Measurements from ENCODE around the gene NFIA. TPM values are rescaled to one million over a fixed set of nuclear protein-coding genes. Genes with fewer than 3 reads are reported as not detected.
"Not testable (repeated sequence)": the region's sequence is repeated elsewhere in the genome, so short reads cannot be mapped to it uniquely, and the experiment has no call there.

Gene NFIA
- polyA plus RNA-seq, 12 donors = 29.6 to 378 (median 35.8) TPM

DNA sequence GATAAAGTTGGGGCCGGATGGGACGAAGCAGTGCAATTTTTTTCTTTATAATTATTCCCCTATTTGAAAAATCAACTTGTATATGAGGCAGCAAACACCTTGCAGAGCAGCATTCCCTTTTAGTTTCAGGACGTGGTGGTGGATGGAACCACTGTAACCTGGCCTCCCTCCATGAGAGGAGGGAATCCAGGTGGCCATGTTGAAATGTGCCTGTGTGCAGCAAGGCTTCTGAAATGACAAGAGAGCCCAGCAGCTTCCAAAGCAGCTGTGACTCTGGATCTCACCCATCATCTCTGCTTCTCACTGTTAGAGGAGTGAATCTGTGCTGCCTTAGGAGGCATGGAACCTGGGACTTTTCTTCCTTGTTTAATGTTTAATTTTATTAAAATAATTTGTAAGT, 42.3 kb downstream of the NFIA start:
- DNase-seq = peak; percentile 48

- peak; percentile 41 for DNase-seq
Observed at GRCh38 chr1:61125263-61125662, 42.9 kb downstream of the NFIA start.

DNA sequence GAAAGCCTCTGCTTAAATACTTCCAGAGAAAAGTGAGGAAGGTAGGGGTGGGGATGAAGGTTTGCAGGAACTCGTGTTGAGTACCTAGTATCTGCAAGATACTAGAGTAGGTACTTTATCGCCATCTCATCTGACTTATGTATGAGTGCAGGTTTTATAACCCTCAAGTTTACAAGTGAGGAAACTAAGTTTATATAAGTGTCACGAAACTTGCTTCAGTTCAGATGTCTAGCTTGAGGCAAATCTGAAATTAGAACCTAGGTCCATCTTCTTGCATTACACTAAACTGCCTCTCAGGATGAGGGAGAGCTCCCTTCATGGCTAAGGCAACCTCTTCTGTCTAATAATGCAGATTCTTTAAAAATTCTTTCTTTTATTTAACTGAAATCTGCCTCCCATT, 43.5 kb downstream of the NFIA start:
- DNase-seq = no peak

DNA sequence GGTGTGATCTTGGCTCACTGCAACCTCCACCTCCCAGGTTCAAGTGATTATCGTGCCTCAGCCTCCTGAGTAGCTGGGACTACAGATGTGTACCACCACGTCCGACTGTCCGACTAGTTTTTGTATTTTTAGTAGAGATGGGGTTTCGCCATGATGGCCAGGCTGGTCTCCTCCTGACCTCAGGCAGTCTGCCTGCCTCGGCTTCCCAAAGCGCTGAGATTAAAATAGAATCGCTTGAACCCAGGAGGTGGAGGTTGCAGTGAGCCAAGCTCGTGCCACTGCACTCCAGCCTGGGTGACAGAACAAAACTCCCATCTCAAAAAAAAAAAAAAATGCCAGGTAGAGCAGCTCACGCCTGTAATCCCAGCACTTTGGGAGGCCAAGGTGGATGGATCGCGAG, 44.5 kb downstream of the NFIA start:
- not testable (repeated sequence) for DNase-seq

- no peak for DNase-seq
Observed at GRCh38 chr1:61130338-61131000, 48.1 kb downstream of the NFIA start.

DNA sequence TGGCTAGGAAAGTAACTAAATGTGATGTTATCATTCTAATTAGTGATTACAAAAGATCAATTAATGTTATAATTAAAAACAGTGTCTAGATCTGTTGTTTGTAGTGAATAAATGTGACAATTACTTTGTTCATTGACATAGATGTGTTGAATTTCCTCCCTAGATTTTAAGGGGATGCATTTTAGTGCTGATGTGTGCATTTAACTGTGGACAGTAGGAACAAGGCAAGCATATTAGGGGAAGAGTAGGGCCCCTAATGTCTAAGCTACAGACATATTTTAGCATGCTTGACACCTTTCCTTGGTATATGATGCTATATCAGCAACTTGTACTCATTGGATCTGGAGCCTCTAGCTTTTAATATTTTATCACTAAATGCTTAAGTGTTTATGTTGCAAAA, 48.9 kb downstream of the NFIA start:
- DNase-seq = no peak

- DNase-seq = peak; percentile 74
Observed at GRCh38 chr1:61131716-61132115, 49.4 kb downstream of the NFIA start.

GRCh38 chr1:61132176-61132638, 49.8 kb downstream of the NFIA start:
- no peak for DNase-seq

DNA sequence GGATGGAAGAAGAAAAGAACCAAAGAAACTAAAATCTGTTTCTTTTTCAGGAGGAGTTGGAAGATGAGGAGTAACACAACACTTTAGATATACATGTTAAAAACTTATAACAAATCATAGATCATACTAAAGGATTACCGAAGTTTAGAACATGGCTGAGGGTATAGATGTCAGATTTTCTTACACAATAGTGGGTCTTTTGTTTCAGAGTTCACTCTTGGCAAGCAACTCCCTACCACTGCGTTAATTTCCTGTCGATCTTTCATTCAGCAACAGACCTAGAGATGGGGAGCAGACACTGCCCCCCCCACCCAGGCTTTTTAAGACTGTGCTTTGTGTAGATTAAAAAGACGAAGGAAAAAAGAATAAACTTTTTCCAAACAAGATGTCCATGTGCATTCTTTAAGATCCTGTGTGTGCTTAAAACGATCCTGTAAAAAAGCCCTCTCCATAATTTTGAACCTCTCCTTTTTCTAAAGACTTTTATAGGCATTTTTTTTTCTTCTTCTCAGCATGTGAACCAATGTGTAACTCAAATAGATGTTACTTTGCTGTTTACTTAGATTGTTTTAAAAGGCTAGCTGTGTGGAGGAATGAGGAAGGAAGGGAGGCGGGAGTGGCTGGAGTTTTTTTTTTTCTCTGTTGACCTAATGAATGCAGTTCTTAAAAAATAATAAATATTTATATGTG, 50.4 kb downstream of the NFIA start:
- peak; percentile 22 for DNase-seq

GRCh38 chr1:61133335-61134019, 51.1 kb downstream of the NFIA start:
- no peak for DNase-seq

- DNase-seq = no peak
Observed at GRCh38 chr1:61135291-61135690, 52.9 kb downstream of the NFIA start.

DNA sequence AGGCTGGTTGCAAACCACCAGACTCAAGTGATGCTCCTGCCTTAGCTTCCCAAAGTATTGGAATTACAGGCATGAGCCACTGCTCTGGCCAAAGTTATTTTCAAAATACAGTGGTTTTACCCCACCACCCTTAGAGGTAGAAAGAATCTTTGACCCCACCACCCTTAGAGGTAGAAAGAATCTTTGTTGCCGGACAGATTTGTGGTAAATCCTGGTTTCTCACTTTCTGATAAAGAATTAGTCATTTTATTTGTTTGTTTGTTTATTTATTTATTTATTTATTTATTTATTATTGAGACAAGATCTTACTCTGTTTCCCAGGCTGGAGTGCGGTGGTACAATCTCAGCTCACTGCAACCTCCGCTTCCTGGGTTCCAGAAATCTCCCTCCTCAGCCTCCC, 55.9 kb downstream of the NFIA start:
- no peak for DNase-seq

DNA sequence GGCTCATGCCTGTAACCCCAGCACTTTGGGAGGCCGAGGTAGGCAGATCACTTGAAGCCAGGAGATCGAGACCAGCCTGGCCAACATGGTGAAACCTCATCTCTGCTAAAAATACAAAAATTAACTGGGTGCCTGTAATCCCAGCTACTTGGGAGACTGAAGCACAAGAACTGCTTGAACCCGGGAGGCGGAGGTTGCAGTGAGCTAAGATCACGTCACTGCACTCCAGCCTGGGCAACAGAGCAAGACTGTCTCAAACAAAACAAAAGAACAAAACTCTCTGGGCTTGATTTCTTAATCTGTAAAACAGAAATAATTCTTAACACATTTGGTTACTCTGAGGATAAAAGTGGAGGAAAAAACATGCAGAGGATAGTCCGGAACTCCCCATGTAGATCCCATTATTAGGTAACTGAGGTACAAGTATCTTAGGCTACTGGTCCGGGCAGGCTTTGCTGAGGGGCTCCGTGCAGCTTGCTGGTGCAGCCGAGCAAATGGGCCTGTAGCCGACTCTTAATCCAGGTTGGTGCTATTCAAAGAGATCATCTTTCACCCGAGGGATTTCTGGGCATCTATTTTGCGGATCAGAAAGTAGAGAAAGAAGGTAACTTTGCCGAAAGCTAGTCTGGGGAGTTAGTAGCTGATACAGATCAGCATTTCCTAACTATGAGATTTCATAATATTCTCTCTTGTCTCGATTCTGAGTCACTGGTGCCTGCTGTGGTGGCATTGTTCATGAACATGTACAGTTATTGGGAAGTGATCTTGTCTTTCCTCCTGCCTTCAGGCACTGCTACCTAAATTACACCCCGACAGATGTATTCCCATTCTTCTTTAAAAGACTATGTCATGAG, 56.8 kb downstream of the NFIA start:
- no peak for DNase-seq

GRCh38 chr1:61139775-61140549, 57.6 kb downstream of the NFIA start:
- no peak for DNase-seq

GRCh38 chr1:61140778-61141177, 58.4 kb downstream of the NFIA start:
- no peak for DNase-seq

- DNase-seq = peak; percentile 31
Observed at GRCh38 chr1:61141288-61142042, 59.1 kb downstream of the NFIA start.

DNA sequence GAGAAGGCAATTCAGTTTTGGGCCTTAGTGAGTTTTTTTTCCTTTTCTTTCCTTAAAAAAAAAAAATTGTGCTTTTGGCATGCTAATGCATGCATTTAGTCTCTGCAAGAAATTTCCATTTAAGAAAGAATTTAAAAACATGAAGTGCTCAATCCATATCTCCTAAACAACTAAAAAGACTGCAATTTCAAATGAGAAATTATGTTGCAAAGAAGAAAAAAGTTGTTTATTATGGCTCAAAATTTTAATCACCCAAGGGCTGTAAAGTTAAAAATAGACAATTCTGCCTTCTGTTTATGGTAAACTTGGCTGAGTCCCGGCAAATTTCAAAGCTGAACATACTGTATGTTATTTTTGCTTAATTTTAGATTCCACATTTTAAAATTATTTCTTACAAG, 59.7 kb downstream of the NFIA start:
- no peak for DNase-seq

DNA sequence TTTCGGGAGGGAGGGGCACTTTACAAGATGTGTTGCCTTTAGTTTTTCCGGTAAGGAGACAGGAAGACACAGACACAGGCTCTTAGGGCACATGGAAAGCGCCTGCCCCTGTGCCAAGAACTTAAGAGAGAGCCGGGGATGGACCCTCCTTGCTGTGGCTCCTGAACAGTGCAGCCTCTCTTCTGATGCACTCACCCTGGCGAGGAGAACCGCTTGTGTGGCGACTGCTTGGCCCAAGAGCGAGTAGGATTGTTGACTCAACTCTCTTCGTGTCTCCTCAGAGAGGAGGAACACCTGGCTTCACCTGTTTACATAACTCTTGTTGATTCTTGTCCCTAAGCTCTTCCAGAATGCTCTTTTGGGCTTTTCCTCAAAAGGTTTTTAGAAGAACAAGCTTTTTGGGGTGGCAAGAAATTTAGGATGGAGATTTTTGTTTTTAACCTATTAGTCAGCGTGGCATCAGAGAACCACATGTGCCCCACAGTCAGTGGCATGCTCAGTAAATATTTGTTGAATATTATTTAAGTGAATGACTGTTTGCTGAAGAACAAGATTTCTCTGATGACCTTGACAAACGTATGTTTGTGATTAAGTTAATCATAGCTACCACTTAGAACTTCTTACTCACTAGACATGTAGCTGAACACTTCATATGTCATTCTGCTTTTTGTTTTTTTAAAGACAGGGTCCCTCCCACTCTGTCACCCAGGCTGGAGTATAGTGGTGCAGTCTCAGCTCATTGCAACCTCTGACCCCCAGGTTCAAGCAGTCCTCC, 60.6 kb downstream of the NFIA start:
- DNase-seq = no peak

- no peak for DNase-seq
Observed at GRCh38 chr1:61143821-61144424, 61.6 kb downstream of the NFIA start.

All from muscle of arm (tissue), 12 donors.